Mononuclear cell (primary cell): ENCODE data around the gene ATP11A. TPM values are rescaled to one million over a fixed set of nuclear protein-coding genes. Genes with fewer than 3 reads are reported as not detected.
"Not testable (repeated sequence)": the region's sequence is repeated elsewhere in the genome, so short reads cannot be mapped to it uniquely, and the experiment has no call there.

Experiments
- H3K27me3 ChIP-seq: 2 replicates; pipeline ENCODE4 v1.6.0; 2011; ENCODE audit warnings: low read length, control low read depth; ENCODE audit not compliant: insufficient read depth
- H3K4me1 ChIP-seq: 2 replicates; pipeline ENCODE4 v1.5.1; 2011; ENCODE audit warnings: mild to moderate bottlenecking, low read length, control low read depth; ENCODE audit not compliant: insufficient read depth
- H3K4me3 ChIP-seq: 2 replicates; pipeline ENCODE4 v1.5.1; 2011; ENCODE audit warnings: mild to moderate bottlenecking, low read length, moderate library complexity
- H3K9me3 ChIP-seq: 2 replicates; pipeline ENCODE4 v1.5.1; 2011; ENCODE audit warnings: low read depth, mild to moderate bottlenecking, control low read depth, low read length
- total RNA-seq: library from RNA; depleted of rRNA; stranded (reverse); fragments of >200 nt; gene quantifications from one replicate; pipeline ENCODE4 v1.2.3, GENCODE V29; 2012

Gene ATP11A
- total RNA-seq, 1 donor: 24.9 TPM

DNA sequence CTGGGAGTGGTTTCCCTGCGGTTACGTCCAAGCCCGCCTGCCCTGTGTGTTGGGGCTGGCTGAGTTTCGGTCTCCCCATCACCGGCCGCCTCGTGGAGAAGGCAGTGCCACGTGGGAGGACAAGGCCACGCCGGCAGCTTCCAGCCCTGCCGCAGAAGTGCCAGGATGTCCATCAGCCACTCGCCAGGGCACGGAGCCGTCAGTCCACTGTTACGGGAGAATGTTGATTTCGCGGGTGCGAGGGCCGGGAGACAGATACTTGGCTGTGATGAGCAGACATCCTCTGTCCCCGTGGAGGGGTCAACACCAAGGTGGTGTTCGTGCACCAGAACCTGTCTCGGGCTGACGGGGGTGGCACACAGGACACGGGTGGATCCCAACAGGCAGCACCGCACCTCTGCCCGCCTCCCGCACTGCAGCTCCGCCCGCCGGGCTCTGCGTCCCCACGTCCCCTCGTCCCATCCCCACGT, 192.8 kb downstream of the ATP11A start:
- Histone ChIP-seq H3K9me3 (no peaks in the 10 kb centered on the region), H3K27me3 (no peaks in the 10 kb centered on the region), H3K4me1 (no peaks in the 10 kb centered on the region), H3K4me3 (no peak overlapping the region)

DNA sequence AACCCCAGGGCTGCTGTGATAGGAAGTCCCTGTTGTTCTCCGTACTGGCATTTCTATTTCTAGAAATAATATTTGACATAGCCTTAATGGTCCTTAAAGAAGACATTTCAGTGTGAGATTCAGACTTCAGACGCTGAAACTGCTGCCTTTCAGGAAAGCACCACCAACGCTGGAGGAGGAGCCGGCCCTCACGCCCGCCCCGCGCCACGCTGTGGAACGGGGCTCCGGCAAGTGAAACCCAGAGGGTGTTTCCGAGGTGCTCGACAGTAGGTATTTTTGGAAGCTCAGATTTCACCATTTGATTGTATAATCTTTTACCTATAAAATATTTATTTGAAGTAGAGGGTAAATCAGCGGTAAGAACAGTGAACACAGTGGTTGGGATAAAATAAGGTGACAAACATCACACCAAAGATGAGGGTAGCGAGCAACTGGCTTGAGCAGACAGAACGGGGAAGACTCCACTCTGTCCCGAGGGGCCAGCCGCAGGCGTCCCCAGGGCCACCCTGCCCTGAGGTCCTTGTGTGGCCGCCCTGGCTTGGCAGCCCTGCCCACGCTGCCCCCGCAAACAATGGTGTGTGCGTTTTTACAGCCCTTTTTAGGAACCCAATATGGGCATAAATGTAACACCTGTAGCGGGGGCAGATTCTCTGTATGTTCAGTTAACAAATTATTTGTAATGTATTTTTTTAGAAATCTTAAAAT, 193.6 kb downstream of the ATP11A start:
- no peaks in the 10 kb centered on the region for H3K9me3 ChIP-seq
- no peak overlapping the region for H3K4me3 ChIP-seq
- H3K4me1 ChIP-seq: no peaks in the 10 kb centered on the region
- H3K27me3 ChIP-seq: no peaks in the 10 kb centered on the region

DNA sequence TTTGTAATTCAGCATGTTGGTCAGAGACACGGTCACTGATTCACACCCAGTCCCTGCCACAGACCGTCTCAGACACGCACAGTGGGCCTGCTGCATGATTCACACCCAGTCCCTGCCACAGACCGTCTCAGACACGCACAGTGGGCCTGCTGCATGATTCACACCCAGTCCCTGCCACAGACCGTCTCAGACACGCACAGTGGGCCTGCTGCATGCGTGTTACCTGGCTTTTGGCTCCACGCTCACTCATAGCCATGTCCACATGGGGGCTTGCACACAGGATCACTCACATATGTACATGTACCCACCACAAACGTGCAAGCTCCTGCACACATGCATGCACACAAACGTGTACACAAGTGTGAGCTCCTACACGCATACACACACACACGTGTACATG, 194.9 kb downstream of the ATP11A start:
- not testable (repeated sequence) for H3K4me3 ChIP-seq, H3K4me1 ChIP-seq, H3K9me3 ChIP-seq, H3K27me3 ChIP-seq

DNA sequence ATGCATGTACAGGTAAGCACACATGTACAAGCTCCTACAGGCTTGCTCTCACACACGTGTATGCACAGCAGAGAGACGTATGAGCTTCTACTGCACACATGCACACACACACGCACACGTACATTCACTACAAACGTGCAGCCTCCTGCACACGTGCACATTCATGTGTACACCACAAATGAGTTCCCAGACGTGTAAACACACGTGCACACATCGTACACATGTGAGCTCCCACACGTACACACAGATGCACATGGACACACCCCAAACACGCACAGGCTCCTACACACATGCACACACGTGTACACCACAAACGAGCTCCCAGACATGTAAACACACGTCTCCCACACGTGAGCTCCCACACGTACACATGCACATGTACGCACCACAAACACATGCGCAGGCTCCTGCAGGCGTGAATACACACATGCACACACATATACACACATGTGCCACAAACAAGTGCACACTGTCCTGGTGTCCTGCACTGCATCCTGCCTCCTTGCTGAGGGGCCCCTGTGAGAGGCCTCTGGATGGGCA, 195.5 kb downstream of the ATP11A start:
- Histone ChIP-seq H3K27me3 (no peaks in the 10 kb centered on the region), H3K4me3 (no peak overlapping the region), H3K9me3 (no peaks in the 10 kb centered on the region), H3K4me1 (no peaks in the 10 kb centered on the region)

DNA sequence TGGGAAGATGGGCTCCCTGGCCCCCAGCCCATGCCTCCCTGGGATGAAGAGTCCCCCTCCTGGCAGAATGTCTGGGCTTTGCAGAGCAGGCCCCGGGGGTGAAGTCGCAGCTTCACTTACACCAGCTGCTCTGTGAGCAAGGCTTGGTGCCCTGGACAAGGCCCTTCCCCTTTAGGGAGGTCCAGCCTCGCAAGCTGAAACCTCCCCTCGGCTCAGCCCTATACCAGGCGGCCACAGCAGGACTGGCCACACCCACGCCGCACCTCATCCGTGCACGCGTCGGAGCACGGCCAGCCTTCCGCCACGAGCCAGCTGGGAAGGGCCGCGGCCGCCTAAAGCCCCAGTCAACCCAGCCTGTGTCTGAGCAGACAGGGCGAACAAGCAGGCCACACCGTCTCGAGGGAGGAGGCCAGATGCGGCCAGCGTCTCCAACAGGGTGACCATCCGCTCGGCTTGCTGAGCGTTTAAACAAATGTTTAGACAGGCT, 196.0 kb downstream of the ATP11A start:
- Histone ChIP-seq H3K4me3 (no peak overlapping the region), H3K27me3 (no peaks in the 10 kb centered on the region), H3K9me3 (no peaks in the 10 kb centered on the region), H3K4me1 (no peaks in the 10 kb centered on the region)

DNA sequence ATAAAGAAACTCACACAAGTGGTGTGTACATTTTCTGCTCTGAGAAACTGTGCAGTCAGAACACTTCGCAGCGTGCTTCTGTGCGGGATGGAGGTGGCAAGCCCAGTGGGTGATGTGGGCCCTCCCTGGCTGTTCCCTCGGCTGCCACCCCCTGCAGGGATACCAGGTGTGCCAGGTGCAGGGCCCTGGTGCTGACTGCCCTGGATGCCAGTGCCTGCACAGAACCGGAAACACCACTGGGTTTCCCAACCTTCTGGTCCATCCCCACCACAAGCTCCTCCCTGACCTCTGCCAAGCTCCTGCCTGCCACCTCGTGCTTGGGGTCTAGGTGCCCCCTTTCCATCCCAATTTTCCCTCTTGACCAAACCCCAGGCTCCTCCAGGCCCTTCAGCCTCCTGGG, 197.3 kb downstream of the ATP11A start:
- H3K27me3 ChIP-seq: no peaks in the 10 kb centered on the region
- no peaks in the 10 kb centered on the region for H3K4me1 ChIP-seq
- no peaks in the 10 kb centered on the region for H3K9me3 ChIP-seq
- H3K4me3 ChIP-seq: no peak overlapping the region

DNA sequence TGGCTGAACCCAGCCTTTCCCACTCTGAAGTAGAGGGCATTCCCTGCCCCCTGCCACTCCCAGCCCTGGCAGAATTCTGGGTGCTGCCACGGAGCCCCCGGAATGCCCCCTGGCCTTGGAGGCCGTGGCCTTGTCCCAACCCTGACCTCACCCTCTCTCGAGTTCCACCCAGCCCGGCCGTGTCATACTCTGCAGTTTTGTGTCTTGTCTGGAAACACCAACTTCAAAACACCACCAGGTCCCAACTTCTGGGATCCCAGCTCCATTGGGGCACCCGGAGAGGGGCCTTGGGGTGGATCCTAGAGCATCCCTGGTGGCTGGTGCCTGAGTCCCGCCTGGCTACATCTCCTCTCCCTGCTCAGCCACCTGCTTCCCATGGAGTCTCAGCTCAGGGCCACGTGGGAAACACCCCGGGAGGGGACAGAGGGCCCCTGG, 197.7 kb downstream of the ATP11A start:
- Histone ChIP-seq H3K27me3 (no peaks in the 10 kb centered on the region), H3K4me3 (no peak overlapping the region), H3K9me3 (no peaks in the 10 kb centered on the region), H3K4me1 (peaks cover 2% of the 10 kb centered on the region)

DNA sequence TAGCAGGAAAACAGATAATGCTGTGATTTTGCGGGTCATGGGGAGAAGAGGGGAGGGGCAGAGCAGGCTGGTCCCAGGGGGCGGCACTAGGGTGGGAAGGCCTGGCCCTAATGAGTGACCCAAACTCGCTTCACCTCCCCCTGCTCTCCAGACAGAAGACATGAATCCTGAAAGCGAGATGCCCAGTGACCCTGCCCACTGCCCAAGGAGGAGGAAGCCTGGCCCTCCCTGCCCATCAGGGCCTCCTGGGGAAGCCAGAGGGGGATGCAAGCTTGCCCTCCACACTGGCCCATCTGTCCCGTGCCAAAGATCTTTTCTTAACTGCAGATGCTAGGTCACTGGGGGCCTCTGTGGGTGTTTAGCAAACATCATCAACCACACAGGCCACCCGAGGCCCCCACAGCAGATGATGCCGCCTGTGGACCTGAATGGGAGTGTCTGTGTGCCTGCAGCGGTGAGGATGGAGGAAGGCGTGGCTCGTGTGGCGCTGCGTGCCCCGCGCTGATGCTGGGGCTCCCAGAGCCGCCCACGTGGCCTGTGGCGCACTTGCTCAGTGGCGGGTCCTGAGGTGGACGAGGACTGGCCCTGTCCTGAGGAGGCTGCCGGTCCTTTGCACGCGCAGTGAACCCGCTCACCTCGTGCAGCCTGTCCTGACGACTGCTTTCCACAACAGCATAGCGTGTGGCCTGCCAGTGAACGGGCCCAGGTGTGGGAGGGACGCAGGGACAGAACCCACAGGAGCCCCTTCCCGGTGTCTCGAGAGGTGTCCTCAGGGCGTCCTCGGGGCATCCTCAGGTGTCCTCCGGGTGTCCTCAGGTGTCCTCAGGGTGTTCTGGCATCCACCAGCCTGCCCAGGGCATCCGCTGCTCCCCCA, 198.6 kb downstream of the ATP11A start:
- H3K27me3 ChIP-seq: no peaks in the 10 kb centered on the region
- H3K4me3 ChIP-seq: no peak overlapping the region
- peaks cover 10% of the 10 kb centered on the region for H3K4me1 ChIP-seq
- H3K9me3 ChIP-seq: no peaks in the 10 kb centered on the region

DNA sequence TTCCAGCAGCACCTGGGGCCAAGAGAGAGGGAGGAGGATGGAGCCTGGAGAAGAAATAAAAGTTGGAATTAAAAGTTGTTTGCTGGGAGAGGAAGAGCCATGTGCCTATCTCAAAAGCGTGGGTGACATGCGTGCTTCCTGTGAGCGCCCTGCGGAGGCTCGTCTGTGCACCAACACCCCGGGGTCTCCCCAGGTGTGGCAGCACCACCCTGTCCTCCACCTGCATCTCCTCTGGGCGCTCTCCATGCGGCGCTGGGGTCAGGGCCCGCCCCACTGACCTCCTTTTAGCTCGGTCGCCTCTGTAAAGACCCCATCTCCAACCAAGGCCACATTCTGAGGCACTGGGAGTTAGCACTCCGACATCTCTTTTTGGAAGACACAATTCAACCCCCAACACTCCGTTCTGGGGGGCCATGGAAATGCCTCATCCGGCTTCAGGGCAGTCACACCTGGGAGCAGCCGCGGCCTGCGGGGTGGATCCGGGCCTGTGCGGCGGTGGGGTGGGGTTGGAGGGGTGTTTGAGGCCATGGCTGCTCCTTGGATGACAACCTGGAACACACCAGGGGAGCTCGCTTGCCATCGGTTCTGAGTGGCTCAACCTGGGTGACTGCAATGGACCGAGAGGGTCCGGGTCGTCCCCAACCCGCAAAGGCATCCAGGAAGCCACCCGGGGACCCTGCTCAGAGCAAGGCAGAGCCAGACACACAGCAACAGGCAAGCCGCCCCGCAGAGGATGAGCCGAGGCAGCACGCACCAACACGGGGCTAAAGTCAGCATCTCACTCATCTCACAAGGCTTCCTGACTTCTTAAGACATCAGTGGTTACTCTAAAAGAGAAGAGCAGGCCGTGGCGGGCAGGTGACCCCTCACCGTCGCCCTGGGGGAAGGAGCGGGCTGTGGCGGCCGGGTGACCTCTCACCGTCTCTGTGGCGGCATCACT, 199.8 kb downstream of the ATP11A start:
- Histone ChIP-seq H3K4me3 (no peak overlapping the region), H3K27me3 (no peaks in the 10 kb centered on the region), H3K4me1 (peaks cover 16% of the 10 kb centered on the region), H3K9me3 (no peaks in the 10 kb centered on the region)

DNA sequence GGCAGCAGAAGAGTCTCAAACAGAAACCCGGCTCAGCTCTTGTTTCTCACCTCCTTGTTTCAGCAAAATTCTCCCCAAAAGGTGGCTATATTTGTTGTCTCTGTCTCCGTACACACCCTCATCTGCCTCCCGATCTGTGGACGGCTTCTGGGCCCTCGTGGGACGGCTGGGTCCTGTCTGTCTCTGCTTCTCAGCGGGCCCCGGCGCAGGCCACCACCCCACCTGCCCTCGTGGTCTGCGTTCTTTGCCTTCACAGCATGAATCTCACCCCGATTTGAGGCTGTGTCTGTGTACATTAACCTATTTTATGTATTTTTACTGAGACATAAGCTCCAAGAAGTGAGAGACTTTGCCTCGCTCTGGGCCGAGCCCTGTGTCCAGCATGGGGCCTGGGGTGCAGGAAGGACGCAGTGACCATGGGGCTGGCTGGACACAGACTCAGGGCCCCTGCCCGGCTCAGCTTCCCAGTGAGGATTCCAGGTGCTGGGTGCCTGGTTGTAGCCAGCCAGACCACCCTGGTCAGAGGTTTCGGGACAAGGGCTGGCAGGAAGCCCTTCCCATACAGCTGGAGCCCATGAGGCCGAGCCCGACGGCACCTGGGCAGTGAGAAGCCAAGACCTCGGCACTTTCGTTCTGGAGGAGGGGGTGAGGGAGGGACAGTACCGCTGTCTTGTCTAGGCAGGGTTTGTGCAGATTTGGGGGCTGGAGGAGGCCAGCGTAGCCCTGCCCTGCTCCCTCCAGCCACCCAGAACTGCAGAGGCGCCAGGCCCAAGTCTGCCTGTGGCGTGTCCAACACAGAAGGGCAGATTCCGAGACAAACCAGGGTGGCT, 200.7 kb downstream of the ATP11A start:
- H3K9me3 ChIP-seq: no peaks in the 10 kb centered on the region
- peaks cover 26% of the 10 kb centered on the region for H3K4me1 ChIP-seq
- H3K4me3 ChIP-seq: no peak overlapping the region
- no peaks in the 10 kb centered on the region for H3K27me3 ChIP-seq

DNA sequence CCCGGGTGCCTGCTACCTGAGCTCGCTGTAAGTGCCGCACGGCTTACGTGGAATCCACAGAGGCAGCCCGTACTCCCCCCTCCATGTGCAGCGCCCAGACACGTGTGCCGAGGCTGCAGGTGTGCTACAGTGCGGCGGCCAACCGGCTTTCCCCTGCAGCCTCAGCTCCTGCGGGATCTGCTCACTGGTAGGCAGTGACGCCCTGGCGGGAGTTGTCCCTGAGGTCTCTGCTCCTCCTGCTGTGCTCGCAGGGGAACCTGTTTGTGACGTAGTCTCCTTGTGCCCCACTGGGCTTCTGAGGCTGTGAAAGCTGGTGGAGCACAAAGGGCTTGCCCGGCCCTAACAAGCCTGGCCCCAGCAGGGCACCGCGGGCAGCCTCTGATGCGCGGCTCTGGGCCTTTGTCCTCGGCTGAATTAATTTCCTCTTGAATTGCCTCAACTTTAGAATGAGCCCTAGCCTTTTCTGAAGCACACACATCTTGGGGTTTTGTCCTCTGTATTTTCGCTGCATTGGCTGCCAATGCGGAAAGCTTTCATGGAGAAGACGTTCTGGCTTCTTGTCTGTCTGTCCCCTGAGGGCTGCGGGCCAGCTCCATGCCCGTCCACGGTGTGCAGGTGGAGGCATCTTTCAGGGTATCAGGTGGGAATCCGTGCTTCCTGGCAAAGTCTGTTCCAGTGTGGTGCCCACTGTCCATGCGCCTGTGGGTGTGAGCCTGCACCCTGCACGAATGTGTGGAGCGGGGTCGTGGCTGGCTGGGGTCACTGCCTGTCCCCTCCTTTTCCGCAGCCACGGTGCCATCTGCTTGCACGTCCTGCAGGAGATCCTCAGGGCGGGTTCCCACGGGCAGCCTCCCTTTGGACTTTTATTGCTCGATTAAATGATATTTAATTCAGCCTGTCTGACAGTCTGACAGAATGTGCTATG, 201.9 kb downstream of the ATP11A start:
- peaks cover 27% of the 10 kb centered on the region for H3K4me1 ChIP-seq
- H3K4me3 ChIP-seq: no peak overlapping the region
- no peaks in the 10 kb centered on the region for H3K9me3 ChIP-seq
- peaks cover 3% of the 10 kb centered on the region for H3K27me3 ChIP-seq

DNA sequence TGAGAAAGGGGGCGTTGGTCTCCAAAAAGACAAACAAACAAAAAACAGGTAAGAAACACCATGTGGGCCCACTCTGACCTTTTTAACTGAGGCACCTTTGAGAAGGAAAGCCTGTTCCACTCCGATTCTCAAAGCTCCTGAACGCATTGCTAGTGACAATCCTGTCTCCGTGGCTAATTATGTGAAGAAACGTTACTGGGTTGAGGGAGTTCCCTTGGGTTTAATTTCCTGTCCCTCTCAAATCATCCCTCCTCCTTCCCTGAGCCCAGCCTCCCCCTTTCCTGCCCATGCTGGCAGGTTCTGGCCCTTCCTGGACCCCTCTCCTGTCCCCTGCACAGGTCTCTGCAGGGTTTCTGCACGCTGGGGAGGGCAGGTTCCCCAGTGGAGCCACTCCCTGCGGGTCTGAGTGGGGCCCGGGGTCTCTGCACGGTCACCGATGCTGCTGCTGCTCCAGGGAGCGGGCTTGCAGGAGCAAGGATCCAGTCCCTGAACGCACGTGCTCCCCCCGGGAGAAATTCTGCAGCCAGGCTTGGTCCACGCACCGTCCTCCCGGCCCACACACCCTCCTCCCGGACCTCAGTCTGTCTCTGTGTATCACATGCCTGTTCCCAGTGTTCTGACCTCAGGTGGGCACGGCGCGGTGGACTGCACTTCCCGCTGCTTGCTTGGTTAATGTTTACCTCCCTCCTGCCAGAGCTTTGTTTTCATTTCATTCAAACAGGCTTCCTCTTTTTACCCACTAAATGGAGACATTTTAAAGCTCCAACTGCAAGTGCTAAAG, 202.8 kb downstream of the ATP11A start:
- Histone ChIP-seq H3K4me1 (peaks cover 27% of the 10 kb centered on the region), H3K4me3 (no peak overlapping the region), H3K27me3 (peaks cover 3% of the 10 kb centered on the region), H3K9me3 (no peaks in the 10 kb centered on the region)
